GM21381 (cell line): Measurements from ENCODE around the gene STAG3.
"Not testable (repeated sequence)": the region's sequence is repeated elsewhere in the genome, so short reads cannot be mapped to it uniquely, and the experiment has no call there.

ENCODE experiments used
- ATAC-seq: cut with Tn5 transposase; IDR thresholded peaks from one replicate; pipeline ENCODE4 v1.9.1; 2021; ENCODE audit warnings: mild to moderate bottlenecking, moderate library complexity; ENCODE audit not compliant: unreplicated experiment

STAG3 gene

DNA sequence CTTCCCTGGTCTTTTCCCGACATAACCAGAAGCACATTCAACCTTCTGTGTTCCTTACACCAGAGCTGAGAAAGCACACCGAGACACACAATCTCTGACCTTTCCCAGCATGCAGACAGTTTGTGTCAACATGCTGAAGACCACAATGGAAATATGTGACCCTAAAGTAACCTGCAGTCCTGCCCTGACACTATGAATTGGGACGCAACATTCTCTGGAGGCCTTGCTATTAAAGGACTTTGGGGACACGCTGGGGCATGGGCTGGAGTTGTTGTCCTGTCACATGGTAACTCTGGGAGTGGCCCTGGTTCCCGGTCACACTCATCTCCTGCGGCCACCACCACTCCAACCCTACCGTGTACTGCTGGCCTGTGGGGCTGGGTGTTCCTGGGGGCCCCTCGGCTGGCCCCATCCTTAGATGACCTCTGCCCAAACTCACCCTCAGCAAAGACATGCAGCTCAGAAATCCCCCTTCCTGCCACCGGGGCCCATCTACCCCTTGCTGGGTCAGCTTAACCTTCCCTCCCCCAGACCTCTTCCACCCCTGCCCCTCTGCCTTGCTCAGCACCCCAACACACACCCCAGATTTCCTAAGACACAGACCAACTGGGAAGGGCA is 67.4 kb downstream of the STAG3 start:
- ATAC-seq = not testable (repeated sequence)

DNA sequence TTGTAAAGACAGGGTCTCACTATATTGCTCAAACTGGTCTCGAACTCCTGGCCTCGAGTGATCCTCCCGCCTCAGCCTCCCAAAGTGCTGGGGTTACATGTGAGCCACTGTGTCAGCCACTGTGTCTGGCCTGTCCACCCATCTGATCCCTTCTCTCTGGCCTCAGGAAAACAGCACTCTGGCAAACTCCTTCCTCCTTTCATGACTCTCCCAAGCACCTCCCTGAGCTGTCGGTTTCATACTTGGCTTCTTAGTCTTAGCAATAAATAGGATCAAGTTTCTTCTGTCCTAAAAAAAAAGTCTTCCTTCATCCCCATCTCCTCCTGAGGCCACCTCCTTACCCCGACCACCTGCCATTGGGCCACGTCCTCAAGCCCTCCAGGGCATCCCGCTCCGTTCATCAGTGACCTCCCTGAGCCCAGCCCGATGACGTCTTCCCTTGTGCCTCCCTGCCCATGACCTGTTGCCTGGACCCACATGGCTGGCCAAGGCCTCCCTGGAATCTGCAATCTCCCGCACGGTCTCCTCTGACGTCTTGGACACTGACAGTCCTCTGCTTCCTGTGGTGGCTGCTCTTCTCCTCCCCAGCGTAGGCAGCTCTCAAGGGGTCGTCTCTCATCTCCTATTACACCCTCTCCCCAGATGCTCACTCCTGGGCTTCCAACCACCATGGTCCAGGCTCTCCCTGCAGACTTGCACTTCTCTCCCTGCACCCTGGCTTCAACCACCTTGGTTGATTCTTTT is 68.6 kb downstream of the STAG3 start:
- ATAC-seq = not testable (repeated sequence)

DNA sequence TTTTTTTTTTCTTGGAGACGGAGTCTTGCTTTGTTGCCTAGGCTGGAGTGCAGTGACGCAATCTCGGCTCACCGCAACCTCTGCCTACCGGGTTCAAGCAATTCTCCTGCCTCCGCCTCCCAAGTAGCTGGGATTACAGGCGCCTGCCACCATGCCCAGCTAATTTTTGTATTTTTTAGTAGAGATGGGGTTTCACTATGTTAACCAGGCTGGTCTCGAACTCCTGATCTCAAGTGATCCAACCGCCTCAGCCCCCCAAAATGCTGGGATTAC is 69.1 kb downstream of the STAG3 start:
- not testable (repeated sequence) for ATAC-seq

DNA sequence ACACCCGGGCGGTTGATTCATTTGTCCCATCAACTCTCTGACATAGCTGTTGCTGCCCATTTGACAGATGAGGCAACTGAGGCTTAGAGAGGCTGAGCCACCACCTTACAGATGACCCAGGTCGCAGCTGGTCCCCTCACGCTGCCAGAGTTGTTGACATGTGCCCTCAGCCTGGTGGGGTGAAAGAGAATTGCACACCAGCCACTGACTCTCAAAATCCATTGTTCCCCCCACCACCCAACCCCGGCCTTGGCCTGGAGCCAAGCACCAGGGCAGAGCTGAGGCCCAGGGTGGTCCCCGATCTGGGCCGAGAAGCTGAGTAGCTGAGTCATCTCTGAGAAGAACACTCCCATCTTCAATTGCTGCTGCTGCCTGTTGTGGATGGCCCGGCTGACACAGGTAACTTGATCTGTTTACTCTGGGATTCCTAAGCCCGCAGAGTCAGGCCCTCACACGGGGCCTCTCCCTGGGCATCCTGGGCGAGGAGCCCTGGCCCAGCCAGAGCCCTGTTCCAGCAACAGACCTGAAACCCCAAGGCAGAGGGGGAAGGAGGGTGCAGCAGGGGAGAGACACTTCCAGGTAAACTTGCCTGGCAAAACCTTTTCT is 69.5 kb downstream of the STAG3 start:
- ATAC-seq = no peak

DNA sequence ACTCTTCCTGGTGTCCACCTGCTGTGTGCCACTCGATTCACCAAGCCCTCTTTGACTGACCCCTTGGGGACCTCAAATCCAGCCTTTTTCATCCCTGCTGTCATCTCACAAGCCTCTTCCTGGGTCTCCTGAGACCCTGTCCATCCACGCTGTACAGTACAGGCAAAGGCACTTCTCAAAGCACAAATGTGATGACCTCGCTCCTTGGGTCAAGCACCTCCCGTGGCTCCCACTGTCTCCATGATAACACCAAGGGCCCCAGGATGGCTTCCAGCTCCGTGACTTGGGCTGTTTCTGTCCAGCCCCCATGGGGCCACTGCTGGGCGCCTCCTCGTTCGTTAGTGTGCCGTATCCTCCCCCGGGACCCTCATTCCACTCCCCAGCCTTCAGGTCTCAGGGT is 70.8 kb downstream of the STAG3 start:
- ATAC-seq = no peak

DNA sequence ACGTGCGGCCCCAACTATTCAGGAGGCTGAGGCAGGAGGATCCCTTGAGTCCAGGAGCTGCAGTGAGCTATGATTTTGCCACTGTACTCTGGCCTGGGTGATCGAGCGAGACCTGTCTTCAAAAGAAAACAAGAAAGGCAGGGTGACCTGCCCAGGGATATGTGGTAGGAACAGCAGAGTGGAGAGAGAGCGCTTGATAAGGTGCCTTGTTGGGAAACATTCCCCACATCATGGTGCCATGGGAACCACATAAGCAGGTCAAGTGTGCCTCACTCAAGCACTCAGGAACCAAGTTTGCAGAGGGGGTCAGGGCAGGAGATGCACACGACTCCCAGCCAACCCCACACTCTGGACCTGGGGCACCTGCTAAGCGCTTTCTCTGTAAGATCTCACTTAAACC is 79.3 kb downstream of the STAG3 start:
- no peak for ATAC-seq

DNA sequence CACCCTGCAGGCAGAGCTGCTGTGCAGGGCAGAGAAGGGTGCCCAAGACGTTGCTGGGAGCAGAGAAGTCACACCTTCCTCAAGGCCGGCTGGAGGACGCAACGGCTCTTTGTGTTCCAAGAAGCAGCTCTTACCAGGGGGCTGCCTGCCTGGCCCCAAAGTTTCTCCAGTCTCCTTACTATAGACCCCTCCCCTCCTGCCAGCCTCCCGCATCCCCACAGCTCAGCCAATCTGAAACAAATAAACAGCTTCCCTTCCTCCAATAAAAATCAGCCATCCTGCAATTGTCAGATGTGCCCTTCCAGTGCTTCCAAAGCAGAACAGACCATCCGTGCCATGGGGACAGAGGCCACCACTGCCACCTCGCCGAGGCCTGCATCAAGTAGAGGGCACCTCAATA is 82.3 kb downstream of the STAG3 start:
- not testable (repeated sequence) for ATAC-seq

DNA sequence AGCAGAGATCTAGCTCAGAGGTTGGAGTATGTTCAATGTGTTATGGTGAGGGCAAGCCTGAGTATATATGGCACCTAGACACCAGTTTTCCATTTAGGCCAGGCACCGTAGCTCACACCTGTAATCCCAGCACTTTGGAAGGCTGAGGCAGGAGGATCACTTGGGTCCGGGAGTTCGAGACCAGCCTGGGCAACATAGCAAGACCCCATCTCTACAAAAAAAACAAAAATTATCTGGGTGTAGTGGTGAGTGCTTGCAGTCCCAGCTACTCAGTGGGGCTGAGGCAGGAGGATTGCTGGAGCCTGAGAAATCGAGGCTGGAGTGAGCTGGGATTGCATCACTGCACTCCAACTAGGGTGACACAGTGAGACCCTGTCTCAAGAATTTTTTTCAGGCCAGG is 85.2 kb downstream of the STAG3 start:
- not testable (repeated sequence) for ATAC-seq
